Smooth muscle cell of the brain vasculature (primary cell): ENCODE results near the gene COX7A2L.
"Not testable (repeated sequence)": the region's sequence is repeated elsewhere in the genome, so short reads cannot be mapped to it uniquely, and the experiment has no call there.

Experiments used
- DNase-seq: peaks from one replicate; pipeline ENCODE4 v3.0.0-alpha.2; 2012; ENCODE audit warnings: low read depth, low spot score

Gene COX7A2L, protein sequence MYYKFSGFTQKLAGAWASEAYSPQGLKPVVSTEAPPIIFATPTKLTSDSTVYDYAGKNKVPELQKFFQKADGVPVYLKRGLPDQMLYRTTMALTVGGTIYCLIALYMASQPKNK

DNA sequence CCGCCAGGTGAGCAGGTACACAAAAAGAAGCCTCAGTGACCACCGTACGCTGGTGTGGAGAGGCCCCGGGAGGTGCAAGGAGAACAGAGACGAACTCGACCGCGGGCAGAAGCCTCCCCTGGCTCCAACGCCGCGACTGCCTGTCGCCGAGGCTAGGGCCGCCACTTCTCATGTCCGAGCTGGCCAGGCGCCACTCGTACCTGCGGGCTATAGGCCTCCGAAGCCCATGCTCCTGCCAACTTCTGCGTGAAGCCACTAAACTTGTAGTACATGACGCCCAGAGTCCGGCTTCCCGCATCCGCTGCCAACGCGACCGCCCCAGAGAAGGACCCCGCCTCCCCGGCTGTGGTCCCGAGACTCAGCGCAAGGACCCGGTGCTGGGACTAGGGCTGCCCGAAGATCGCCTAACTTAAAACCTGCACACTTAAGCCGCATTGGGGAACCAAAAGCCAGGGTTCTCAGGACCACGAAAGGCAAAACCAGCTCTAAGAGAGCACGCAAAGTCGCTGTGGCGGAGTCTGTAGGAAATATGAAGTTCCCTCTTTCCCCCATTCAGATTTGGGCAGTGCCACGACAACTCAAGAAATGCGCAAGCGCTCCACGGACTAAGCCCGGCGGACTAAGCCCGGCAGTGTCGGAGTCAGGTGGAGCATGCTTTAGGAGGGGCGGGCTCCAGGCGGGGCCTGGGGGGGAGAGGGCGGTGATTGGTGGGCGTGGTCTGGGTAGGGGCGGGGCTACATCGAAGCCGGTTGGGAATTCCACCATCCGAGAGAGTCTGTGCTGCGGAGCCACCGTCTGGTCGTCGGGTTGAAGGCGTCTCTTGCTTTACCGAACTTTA lies at the start of gene COX7A2L:
Gene COX7A2L, minus strand, starts transcription at position 328 of the 838 bp plus-strand sequence. Its CDS starts 56 bp downstream, at position 272.
- peak; percentile 96 for DNase-seq

DNA sequence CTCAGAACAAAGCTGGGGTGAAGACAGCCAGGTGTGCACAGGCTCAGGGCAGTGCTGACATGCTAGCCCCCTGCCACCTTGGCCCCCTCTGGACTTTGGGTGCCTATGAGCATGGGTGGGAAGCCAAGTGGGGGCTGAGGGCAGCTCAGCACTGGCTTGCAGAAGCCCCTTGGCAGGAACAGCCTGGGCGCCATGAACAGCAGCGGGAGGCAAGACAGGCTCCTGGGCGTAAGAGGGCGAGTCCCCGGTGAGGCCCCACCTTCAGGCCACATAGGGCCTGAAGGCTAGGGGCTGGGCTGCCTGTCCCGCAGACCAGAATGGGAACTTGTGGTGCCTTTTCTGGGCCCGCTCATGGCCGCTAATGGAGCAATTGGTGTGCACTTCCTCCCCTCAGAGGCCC lies 47.0 kb upstream of the COX7A2L start:
- no peak for DNase-seq

DNA sequence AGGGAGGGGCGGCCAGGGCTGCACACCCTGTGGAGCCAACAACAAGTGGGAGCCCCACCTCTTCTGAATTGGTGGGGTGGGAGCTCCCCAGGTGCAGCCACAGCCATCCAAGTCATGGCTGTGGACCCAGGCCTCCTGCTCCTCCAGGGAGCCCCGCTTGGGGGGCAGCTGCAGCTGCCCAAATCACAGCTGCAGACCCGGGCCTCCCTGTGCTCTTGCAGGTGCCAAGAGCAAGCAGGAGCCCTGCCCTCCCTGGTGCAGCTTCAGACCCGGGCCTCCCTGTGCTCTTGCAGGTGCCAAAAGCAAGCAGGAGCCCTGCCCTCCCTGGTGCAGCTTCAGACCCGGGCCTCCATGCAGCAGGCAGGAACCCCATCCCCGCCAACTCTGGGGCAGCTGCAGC lies 46.5 kb upstream of the COX7A2L start:
- DNase-seq = no peak

DNA sequence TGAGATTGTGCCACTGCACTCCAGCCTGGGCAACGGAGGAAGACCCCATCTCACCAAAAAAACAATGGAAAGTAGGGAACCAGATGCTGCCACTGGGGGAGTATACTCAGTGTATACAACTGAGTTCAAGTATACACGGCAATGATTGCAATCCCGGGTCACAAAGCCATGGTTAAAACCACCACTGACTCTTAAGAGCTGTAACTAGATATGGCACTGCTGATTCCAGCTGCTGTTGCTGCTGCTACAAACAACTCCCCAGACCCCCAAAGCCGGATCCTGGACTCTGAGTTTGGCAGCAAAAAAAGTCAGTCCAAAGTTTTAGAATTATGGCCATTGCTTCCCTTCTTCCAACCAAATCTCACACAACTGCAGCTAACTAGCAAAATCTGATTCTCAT lies 43.7 kb upstream of the COX7A2L start:
- DNase-seq = no peak

DNA sequence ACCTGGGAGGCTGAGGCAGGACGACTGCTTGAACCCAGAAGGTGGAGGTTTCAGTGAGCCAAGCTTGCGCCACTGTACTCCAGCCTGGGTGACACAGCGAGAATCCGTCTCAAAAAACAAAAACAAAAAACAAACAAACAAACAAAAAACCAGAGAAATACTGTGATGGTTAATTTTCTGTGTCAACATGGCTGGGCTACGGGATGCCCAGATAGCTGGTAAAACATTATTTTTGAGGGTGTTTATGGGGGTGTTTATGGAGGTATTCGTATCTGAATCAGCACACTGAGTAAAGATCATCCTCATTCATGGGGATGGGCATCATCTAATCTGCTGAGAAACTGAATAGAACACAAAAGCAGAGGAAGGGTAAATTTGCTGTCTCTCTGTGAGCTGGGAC lies 40.8 kb upstream of the COX7A2L start:
- DNase-seq = no peak

DNA sequence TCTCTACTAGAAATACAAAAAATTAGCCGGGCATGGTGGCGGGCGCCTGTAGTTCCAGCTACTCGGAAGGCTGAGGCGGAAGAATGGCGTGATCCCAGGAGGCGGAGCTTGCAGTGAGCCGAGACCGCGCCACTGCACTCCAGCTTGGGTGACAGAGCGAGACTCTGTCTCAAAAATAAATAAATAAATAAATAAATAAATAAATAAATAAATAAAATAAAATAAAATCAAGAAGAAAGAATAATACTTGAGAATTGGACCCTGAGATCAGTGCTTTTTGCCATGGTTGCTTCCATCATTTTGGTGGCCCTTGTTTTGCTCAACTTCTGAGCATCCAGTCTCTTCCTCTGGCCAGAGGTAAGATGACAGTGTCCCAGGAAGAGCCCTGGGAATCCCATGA lies 37.0 kb upstream of the COX7A2L start:
- DNase-seq = not testable (repeated sequence)

DNA sequence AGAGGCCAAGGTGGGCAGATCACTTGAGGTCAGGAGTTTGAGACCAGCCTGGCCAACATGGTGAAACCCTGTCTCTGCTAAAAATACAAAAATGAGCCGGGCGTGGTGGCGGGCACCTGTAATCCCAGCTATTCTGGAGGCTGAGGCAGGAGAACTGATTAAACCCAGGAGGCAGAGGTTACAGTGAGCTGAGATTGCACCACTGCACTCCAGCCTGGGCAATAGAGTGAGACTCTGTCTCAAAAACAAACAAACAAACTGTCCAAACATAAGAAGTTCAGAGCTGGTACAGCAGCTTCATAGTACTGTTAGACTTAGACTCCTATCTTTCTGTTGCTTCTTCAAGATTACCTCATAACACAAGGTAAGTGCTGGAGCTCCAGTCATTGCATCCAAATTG lies 32.3 kb upstream of the COX7A2L start:
- not testable (repeated sequence) for DNase-seq

DNA sequence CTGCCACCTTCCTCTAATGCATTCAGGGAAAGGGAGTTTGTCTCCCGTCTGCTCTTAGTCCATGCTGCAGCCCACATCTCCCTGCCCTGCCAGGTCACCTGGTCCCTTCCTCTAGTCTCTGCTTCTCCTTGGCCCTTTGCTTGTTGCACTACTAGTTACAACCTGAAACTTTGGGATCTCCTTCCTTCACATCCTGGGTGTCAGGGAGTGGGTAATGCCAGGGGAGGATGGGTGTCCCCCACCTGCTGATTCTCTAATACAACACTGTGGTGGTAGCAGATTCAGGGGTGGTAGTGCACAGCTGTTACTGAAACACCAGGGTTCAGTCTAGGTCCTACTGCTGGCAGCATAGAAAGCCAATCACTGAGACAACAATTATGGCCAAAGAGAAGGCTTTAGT lies 31.2 kb upstream of the COX7A2L start:
- DNase-seq = no peak

DNA sequence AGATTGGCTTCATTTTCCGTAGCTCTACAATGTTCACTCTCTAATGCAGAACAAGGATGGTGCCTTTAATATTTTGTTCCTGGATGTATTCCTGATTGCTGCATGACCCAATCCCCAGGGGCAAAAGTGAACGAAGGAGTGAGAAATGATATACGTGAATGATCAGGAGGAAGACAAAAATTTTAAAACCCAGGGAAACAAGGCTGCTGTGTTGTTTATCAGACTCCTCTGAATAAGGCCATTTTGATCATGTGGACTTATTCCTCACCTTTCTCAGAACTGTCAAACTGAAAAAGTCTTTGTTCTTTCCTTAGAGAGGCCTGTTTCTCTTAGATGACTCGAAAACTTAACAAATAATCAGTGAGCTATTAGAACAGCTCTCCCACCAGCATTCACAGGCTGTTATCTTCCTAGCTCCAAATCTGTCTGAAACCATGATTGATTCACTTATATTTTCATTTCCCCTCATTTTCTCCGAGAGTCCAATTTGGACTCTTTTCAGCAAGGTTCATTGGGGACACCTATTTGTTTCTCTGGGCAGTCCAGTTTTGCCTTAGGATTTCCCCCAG lies 29.5 kb upstream of the COX7A2L start:
- no peak for DNase-seq

DNA sequence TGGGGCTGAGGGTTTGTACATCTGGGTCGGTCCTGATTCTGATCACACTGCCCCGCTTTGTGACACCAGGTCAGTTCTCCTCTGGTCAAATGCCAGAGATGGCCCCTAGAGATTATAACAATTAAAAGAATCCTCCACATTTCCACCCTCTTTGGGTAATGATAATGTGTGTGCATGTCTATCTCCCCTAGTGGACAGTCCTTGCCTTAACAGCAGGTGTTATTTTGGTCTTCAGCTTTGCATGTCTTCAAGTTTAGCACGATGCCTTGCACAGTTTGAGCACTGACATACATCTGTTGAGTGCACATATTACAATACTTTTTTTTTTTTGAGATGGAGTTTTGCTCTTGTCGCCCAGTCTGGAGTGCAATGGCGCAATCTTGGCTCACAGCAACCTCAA lies 25.7 kb upstream of the COX7A2L start:
- DNase-seq = no peak

DNA sequence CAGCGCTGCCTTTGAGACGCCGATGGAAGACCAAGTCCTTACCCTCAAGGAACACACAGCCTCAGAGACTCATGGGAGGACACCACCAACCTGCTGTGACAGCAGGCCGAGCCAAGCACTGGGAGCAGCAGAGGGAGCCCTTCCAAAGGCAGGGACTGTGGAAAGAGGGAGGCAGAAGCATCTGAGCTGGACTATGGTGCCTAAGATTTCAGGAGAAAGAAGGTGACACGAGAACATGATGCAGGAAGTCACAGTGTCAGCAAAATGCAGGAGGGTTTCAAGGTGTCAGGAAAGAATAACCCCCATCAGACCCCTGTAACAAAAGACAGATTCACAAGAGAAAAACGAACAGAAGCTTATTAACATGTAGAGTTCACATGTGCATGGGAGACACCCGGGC lies 24.2 kb upstream of the COX7A2L start:
- DNase-seq = no peak

DNA sequence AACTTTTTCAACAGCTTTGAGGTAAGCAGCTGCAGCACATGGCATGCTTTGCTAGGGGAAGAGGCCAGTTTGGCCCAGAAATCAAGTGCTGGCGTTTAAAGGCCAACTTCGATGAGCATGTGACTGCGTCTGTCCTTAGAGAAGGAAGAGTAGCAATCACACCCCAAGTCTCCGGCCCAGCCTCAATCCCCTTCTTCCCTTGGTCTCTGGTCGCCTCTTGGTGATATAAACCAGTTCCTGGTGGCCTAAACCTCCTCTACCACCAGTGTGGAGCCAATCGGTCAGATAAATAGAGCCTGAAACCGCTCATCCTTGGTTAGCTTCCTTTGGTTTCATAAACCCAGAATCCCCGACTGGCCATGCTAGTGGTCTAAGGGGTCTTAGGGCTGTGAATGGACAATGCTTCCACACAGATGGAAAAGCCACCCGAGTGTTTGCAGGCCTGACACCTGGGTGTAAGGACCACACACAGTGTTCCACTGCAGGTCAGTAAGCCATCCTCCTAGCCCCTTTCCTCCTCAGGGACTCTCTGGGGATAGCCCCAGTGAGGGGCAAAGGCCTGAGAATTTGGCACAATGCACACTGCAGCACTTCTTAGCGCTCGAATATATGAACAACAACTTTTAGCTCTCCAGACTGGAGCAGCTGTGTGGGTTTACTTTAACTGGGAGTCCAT lies 23.0 kb upstream of the COX7A2L start:
- DNase-seq = no peak

DNA sequence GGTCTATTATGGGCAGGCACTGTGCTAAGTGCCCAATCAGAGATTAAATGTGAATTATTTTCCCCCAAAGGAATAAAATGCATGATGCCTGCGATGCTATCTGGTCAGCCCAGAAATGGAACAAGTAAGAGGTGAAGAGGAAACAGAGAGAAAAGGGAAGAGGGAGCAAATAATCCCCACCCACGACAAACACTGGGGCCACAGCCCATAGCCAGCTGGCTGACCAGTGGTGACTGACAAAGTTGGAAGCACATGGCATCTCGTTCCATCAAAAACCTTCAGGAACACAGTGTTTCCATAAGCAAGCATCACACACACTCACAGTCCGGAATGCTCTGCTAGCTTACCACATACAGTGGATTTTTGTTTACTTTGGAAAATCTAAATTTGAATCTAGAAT lies 21.1 kb upstream of the COX7A2L start:
- no peak for DNase-seq

DNA sequence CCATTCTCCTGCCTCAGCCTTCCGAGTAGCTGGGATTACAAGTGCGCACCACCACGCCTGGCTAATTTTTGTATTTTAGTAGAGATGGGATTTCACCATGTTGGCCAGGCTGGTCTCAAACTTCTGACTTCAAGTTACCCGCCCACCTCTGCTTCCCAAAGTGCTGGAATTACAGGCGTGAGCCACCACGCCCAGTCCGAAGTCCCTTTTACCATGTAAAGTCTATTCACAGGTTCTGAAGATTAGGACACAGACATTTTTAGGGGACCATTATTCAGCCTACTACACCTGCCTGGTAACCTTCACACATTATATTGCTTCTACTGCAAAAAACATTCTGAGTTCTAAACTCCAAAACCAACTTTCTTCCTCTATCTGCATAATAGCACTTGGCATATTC lies 19.0 kb upstream of the COX7A2L start:
- DNase-seq = not testable (repeated sequence)

DNA sequence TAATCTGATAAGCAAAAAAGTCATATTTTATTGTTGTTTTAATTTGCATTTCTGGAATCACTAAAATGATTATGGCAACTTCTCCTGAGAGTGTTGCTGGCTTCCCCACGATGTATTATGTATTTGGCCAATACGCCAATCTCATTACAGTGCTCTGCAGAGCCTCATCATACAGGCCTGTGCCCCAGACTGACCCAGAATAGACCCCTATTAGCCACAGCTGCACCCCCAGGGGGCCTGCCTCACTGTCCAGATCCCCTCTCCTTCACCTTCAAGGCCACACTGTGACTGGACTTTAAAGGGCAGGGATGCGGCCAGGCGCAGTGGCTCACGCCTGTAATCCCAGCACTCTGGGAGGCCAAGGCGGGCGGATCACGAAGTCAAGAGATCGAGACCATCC lies 17.4 kb upstream of the COX7A2L start:
- DNase-seq = no peak

DNA sequence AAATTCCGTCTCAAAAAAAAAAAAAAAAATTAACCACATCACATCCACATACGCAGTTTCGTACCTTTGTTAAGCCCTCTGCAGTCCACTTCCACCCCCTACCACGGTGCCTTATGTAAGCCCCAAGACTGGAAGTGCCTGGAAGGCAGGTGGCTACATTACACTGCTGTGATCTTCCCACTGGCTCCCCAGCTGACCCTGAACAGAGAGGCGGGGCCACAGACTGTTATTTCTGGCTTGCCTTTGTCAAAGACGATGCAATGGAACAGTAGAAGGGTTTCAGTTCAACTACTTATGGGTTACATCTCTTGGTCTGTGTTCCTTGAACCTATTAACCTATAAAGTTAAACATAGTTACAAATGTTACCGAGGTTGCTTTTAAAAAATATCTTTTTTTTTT lies 15.7 kb upstream of the COX7A2L start:
- no peak for DNase-seq

DNA sequence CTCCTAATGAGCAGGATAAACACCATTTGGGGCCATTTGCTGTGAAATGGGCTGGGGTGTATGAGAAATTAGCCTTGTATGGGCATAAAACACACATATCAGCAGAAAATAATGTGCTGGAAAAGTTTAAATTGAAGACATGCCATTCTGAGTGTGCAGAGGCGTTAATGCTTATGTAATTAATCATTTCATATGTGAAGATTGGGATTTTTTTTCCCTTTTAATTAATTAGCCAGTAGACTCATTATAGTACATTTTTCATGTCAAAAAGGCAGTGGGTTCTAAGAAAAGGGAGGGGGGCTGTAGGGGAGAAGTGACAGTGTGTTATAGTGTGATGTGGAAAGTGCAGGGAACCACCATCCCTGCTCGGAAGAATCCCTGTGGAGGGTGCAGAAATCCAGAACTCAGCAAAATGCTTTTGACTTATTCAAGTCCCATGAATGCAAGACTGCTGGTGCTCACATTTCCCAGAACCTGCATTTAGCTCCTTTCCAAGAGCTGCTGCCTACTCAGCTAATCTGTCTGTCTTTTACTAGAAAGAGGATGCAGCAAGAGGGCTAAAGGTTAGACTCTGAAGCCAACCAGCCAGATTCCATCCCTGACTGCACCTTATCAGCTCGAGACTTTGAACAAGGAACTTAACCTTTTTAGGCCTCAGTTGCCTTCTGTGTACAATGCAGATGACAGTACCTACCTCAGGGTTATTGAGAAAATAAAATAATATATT lies 11.6 kb upstream of the COX7A2L start:
- DNase-seq = no peak

DNA sequence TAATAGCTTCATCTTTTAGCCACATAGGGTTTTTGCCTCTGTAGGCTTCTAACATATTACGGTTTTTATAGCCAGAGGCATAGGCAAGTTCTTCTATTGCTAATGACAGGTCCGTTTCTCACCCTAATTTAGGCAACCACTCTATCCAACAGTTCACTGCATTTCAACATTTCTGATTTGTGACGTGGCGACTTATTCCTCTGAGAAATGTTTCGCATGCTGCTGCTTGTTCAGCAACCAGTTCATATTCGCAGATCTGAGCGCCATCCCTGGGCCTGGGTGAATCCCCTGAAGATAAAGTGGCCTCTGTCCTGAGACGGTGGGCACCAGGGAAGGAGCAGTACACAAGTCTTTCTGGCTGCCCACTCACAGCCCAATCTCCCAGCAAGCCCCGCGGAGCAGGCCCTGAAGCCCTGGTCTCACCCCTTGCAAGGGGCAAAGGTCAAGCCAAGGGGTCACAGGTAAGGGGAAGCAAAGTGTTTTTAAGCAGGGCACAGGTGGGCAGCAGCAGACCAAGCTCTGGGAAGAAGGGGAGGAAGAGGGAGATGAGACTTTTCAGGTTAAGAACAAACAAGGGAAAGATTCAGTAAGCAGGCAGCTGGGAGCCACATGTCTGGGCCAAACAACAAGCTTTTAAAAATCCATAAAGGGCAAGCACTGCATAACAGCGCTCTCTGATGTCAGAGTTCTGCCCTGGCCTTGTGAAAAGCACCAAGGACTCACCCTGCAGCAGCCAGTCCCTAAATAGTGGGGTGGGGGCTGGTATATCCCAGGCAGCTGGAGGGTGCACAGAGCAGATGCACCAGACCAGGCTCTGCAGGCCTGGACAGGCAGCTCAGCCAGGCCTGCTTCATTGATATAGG lies 10.8 kb upstream of the COX7A2L start:
- no peak for DNase-seq

DNA sequence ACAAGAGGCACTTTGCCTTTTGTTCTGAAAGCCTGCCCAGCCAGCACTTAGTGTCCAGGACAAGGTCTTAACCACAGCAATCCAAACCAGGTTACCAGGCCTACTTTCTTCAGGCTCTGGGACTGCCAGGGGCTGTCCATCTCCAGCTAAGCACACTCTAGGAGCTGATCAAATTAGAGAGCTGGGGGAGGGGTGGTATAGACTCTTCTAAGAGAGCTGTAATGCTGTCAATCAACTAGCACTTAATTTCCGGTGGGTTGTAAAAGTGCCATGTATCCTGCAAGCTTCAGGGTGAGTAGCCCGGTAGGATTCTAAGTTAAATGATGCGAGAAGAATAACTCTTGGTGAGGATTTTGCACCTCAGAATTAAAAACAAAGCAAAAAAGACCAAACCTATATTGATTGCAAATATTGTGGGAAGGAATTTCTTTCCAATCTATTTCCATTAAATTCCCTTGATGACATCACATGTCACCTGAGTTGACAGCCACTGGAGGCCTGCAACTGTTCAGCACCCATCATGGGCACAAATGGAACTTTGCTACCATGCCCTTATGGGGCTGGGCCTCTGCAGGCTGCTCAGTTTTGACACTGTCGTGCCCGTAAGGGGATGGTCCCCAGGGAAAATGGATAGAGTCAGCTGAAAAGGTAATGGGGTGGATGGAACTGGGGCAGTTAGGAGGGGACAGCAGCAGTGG lies 8.7 kb upstream of the COX7A2L start:
- no peak for DNase-seq

DNA sequence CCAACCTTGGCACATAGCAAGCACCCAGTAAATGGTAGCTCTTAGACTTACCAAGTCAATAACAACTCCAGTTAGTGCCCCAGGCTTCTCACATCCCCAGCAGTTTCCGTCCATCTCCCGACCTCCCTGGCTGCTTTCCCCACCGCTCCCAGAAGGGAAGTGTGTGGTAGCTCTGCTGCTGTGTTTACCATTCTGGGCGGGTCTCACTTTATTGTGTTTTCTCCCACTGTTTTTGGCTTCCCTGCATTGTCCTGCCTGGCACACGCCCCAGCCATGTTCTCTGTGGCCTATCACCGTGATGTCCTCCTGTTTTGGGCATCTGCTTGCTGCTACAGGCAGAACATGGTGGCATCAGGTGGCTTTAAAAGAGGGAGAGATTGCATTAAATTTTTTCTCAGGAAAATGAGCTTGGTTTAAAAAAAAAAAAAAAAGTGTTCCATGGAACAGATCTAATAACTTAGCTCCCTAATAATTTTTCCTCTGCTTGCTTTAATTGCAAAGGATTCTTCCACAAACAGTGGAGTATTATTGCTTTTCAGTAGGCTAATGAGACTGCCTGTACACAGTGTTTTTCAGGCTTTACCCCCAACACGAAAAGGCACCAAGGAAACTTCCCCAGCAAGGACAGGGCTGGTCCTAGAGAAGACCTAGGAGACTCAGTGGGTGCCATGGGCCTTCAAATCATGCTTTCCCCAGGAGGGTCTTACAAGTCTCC lies 8.0 kb upstream of the COX7A2L start:
- DNase-seq = no peak
